Epidermal melanocyte (primary cell): ENCODE measurements around the gene TBC1D25.
"Not testable (repeated sequence)": the region's sequence is repeated elsewhere in the genome, so short reads cannot be mapped to it uniquely, and the experiment has no call there.

ENCODE experiments used
- DNase-seq: peaks from one replicate; pipeline ENCODE4 v3.0.0; 2011; ENCODE audit warnings: low spot score; ENCODE audit not compliant: insufficient read length

The TBC1D25 gene

DNA sequence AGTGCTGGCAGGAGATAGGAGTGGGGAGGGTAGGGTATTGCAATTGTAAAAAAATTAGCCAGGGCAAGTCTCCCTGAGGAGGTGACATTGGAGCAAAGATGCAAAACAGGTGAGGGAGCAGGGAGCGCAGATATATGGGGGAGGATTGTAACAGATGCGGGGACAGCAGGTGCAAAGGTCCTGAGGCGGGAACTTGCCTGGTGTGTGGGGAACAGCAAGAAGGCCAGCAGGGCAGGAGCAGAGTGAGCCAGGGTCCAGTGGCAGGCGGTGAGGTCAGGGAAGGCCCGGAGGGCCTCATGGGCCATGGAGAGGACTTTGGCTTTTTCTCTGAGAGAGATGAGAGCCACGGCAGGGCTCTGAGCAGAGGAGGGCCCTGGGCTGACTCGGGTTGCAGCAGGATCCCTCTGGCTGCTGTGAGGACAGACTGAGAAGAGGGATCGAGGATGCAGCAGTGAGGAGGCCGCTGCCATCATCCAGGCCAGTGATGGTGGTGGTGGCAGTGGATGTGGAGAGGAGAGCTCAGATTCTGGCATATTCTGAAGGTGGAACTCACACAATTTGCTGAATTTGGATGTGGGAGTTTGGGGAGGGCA is 24.6 kb upstream of the TBC1D25 start:
- DNase-seq, result no peak

DNA sequence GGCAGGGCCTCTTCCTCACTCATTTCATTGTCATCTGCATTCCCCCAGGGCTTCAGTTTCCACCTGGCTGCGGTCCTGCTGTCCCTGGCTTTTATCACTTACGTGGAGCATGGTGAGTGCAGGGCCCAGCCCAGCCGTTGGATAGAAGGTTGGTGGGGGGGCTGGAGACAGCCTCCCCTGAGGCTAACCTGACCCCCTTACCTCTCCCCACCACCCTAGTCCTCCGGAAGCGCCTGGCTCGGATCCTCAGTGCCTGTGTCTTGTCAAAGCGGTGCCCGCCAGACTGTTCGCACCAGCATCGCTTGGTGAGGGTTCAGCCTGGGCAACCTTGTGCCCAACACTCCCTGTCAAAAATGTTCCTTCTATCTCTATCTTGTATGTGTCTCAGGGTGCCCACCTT is 23.7 kb upstream of the TBC1D25 start:
- DNase-seq, result no peak

DNA sequence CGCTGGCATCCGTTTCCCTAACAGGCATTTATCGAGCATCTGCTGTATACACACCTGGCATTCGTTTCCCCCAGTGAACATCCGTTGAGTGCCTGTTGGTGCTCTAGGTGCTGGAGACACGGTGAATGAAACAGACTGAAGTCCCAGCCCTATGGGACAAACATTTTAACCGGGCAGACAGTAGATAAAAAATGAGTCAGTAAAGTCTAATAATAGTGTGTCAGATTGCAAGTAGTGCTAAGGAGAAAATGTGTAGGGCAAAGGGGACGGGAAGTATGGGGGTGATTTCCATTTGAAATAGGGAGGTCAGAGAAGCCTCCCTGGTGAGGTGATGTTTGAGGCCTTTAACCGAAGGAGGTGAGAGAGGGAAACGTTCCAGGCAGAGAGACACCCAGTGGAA is 23.2 kb upstream of the TBC1D25 start:
- no peak for DNase-seq

DNA sequence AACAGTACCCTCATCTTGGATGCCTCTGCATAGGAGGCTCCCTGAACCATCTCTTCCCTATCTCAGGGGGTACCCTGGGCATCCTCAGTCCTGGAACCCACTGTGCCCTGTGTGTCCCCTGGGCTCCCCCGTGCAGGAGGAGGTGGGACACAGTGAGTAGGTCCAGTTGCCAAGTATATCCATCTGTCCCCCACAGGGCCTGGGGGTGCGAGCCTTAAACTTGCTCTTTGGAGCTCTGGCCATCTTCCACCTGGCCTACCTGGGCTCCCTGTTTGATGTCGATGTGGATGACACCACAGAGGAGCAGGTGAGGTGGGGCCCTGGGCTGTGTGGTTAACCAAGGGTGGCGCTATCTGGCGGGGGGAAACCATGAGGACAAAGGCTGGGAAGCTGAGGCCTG is 22.5 kb upstream of the TBC1D25 start:
- DNase-seq, result no peak

DNA sequence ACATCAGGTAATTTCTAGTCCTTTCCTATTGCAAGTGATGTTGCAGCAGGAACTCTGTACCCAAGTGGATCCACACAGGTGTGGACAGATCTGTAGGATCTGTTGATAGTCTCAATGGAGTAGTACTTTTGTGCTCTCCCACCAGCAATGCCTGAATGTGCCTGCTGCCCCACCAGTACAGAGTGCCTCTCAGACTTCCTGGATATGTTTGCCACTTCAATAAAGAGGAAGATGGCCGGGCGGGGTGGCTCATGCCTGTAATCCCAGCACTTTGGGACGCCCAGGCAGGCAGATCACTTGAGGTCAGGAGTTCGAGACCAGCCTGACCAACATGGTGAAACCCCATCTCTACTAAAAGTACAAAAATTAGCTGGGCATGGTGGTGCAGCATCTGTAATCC is 20.0 kb upstream of the TBC1D25 start:
- DNase-seq, result not testable (repeated sequence)

DNA sequence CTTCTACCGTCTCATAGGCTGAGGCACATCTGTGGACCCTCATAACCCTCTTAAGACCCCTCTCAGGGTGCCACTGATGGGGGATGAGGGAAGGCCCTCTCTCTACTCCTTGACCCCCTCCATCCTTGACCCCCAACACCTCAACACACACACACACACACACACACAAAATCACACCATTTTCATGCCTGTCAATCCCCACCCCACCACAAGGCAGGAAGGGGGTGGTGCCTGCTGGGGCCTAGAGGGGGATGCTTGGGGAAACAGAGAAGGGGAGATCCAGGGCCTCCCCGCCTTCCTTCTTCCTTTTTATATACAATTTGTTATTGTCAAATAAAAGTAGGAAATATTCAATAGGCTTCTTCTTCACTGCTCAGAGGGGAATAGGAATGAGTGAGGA is 19.1 kb upstream of the TBC1D25 start:
- no peak for DNase-seq

DNA sequence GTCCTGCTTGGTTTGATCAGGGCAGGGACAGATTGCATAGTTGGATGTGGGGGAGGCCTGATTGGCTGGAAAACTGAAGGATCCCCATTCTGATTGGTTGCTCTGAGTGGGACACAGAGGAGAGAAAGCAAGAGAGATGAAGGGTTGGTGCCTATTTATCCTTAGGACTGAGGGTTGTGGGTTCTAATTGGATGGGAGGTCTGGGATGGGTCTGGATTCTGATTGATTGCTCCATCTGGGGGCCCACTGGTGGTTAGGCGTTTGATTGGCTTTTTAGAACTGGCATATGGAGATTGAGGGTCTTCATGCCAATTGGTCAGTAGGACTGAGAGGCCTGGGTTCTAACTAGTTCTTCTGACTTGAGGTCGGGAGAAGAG is 18.6 kb upstream of the TBC1D25 start:
- DNase-seq, result no peak

DNA sequence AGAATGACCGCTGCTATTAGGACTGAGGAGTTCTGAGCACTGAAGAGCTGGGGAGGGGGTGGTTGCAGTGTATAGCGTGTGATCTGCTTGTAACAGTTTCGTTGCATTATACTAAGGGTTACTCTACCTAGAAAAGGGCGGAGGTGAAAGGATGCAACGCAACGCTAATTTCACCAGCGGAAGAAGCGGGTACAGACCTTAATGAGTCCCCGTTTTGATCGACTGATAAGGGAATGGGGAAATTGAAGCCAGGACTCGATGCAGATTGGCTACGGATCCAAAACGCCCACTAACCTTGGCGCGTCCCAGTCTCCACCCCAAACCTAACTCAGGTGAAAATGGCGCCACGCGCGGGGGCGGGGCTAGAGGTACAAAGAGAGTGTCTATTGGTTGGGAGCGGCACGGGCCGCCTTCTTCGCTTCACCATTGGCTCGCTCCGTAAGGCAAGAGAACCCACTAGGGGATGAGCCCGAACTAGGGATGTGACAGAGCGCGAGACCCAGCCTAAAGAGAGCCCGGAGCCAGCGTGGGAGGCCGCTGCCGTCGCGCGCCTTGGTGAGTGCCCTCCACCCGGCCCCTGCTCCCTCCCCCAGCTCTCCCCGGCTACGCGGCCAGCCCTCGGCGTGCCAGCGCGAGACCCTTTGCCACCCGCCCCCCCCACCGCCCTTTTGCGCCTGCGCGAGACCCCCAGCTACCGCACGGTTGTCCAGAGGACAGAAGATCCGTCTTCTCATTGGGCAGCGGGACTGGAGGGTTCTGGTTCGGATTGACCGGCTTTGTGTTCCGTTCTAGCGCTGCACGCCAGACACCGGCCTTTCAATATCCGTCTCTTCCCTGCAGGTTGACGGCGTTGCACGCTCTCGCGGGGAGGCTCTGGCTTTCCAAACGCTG is 17.9 kb upstream of the TBC1D25 start, which contains the start of gene EBP:
Gene EBP (plus strand): TSS at position 456 of the 891 bp plus-strand sequence. CDS start 1,964 bp downstream, outside the sequence.
- DNase-seq, result peak; percentile 90

DNA sequence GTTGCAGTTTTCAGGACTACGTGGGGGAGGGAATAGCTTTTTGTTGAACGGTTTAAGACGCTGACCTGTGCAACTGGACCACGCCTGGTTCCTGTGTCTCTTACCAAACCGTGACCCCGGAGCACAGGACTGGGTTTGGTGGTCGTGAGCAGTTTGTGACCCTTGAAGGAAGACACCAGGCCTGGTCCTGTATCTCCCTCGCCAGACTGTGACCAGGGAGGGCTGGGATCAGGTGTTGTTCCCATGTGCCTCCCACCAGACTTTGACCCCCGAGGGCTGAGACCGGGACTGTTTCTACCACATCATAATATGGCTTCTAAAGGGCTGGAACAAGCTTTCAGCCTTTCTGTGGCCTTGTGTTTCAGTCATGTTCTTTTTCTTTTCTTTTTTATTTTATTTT is 17.2 kb upstream of the TBC1D25 start:
- no peak for DNase-seq

DNA sequence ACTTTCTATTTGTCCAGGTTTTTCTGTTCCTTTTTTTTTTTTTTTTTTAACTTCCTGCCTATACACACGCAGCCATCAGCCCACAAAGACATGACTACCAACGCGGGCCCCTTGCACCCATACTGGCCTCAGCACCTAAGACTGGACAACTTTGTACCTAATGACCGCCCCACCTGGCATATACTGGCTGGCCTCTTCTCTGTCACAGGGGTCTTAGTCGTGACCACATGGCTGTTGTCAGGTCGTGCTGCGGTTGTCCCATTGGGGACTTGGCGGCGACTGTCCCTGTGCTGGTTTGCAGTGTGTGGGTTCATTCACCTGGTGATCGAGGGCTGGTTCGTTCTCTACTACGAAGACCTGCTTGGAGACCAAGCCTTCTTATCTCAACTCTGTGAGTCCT is 15.8 kb upstream of the TBC1D25 start:
- no peak for DNase-seq

DNA sequence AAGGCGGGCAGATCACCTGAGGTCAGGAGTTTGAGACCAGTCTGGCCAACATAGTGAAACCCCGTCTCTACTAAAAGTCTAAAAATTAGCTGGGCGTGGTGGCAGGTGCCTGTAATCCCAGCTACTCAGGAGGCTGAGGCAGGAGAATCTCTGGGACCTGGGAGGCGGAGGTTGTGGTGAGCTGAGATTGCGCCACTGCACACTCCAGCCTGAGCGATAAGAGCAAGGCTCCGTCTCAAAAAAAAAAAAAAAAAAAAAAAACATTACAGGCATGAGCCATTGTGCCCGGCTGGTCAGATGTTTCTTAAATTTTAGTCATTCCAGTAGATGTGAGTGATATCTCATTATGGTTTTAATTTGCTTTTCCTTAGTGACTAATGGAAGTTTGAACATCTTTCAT is 13.7 kb upstream of the TBC1D25 start:
- DNase-seq, result not testable (repeated sequence)

DNA sequence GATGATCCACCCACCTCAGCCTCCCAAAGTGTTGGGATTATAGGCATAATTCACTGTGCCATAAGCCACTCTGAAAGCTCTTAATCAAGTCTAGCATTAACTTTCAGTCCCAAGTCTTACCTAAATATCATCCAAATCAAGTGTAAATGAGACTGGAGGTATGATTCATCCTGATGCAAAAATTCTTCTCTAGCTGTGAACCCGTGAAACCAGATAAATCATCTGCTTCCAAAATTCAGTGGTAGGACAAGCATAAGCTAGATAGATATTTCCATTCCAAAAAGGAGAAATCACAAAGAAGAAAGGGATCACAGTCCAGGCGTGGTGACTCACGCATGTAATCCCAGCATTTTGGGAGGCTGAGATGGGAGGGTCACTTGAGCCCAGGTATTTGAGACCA is 8.8 kb upstream of the TBC1D25 start:
- DNase-seq, result no peak

DNA sequence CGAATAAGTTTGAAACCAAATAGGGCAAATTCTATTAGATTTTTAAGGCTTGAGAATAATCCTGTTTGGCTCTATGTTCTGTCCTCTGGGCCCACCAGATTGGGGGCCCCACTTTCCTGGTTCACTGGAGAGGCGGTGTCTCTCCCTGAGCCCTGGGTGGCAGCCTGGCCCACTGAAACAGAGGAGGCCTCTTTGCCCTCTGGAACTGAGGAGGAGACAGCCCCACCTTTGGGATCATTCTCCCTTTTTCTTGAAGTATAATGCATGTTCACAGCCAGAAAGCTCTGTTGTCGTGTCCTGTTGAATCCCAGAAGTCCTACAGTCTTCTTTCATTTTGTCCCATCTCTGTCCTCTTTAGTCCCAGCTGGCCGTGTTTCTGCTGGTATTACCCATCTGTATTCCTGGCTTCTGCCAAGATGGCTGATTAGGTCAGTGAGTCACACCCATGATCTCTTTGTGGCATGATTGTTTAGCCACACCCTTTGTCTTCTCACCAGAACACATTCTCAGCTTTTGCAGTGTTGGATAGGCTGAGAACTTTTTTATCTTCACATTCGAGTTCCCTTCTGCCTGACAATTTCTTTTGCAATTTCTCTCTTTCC is 8.1 kb upstream of the TBC1D25 start:
- DNase-seq, result no peak

DNA sequence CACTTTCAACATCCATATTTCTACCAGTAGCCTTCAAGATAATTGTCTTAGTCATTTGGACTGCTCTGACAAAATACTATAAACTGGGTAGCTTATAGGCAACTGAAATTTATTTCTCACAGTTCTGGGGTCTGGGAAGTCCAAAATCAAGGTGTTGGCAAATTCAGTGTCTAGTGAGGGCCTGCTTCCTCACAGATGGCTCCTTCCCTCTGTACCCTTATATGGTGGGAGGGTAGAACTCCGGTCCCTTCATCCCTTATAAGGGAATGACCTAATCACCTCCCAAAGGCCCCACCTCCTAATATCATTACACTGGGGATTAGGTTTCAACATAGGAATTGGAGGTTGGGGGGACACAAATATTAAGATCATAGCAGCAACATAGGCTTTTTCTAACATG is 7.4 kb upstream of the TBC1D25 start:
- no peak for DNase-seq

DNA sequence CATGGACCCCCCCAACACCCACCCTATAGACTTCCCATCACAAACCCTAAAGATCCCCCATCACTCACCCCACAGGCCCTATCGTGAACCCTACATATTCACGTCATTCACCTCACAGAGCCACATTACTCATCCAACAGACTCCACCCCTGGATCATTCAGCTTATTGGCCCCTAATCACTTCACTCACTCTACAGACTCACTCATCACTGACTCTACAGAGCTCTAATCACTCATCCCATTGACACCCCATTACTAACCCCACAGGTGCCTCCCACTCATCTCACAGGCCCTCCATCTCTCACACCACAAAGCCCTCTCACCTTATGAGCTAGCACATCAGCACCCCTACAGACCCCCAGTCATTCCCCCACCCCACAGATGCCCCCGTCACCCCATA is 6.3 kb upstream of the TBC1D25 start:
- no peak for DNase-seq

DNA sequence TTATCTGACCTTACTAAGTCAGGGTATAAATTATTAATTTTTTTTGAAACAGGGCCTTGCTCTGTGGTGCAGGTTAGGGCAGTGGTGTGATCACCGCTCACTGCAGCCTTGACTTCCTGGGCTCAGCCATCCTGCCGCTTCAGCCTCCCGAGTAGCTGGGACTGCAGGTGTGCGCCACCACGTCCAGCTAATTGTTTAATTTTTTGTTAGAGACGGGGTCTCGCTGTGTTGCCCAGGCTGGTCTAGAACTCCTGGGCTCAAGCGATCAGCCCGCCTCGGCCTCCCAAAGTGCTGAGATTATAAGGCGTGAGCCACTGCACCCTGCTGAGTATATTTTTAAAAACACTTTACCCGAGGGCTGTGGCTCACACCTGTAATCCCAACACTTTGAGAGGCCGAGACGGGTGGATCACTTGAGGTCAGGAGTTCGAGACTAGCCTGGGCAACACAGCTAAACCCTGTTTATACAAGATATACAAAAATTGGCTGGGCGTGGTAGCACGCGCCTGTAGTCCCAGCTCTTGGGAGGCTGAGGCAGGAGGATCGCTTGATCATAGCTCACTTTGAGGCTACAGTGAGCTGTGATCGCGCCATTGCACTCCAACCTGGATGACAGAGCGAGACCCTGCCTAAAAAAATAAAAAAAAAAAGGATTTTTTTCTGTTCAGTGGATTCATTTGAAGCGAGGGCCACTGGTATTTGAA is 721 bp upstream of the TBC1D25 start:
- no peak for DNase-seq

DNA sequence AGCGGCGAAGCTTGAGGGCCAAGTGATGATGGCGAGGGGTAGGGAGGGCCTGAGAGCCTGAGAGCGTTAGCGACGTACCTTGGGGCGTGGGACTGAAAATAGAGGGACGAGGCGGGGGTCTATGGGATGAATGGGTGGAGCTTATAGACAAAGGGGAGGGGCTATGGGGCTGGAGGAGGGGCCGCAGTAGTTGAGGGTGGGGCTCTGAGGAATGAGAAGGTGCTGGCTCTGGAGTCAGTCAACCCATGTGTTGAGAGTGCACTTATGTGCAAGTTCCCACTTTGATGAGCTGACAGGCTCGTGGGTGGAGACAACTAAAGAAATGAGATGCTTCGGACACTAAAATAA is 488 bp downstream of the TBC1D25 start:
- DNase-seq, result no peak

DNA sequence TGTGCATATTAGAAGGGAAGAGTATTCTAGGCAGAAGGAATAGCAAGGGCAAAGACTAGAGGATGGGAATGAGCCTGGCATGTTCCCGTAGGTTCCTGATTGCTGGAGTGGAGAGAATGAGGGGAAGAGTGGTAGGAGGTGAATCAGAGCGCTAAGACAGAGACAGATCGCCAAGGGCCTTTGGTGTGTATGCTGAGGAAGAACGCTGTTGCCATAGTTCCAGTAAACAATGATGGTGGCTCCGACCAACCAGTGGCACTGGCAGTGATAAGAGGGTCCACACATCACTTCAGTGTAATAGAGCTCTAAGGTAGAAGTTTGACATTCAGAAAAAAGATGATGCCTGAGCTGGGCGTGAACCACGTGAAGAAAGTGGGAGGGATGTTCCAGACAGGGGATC is 966 bp downstream of the TBC1D25 start:
- DNase-seq, result no peak

DNA sequence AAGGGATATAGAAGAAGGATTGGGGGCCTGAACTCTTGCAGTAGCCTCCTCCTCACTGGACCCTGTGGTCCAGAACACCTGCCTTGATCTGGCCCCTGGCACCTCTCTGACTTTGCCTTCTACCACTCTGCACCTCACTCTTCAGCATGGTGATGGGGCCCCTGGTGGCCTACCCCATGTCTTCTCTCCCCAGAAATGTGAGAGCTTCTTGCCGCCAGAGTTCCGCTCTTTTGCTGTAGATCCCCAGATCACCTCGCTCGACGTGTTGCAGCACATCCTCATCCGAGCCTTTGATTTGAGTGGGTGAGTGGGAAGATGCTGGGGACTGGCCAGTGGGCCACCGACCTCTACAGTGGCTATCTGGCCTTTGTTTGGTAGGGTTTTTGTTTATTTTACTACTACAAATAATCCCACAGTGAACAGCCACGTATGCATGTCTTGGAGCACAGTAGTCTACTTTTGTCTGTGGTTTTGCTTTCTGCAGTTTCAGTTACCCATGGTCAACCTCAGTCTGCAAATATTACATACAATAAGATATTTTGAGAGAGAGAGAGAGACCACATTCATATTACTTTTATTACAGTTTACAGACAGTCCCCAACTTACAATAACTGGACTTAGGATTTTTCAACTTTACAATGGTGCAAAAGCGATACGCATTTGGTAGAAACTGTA is 1.8 kb downstream of the TBC1D25 start:
- no peak for DNase-seq

DNA sequence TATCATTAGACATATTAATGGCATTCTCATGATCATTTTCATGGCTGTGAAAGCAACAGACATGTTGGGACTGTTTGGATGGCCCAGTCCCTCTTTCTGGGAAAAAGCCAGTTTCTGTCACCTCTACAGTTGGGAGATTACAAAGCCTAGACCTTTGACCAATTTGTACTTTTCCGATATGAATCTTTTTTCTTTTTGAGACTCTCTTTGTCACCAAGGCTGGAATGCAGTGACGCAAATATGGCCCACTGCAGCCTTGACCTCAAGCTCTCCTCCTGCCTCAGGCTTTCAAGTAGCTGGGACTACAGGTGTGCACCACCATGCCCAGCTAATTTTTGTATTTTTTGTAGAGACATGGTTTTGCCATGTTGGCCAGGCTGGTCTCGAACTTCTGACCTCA is 9.4 kb downstream of the TBC1D25 start:
- no peak for DNase-seq

DNA sequence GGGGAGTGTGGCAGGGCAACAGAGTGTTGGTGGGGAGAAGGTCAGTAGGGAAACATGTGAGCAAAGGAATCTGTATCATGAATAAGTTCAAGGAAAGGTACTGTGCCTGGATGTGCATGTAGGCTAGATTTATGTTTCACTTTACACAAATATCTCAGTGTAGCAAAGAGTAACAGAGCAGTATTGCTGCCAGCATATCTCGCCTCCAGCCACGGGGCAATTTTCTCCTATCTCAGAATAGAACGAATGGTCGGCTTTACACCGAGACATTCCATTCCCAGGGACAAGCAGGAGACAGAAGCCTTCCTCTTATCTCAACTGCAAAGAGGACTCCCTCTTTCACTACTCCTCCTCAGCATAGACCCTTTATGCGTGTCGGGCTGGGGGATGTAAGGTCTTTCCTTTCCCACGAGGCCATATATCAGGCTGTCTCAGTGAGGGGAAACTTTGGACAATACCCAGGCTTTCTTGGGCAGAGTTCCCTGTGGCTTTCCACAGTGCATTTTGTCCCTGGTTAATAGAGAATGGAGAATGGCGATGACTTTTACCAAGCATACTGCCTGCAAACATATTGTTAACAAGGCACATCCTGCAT is 16.3 kb downstream of the TBC1D25 start:
- not testable (repeated sequence) for DNase-seq
